Fibroblast of the aortic adventitia (primary cell): Measurements from ENCODE around the gene TMEM31. TPM values are rescaled to one million over a fixed set of nuclear protein-coding genes. Genes with fewer than 3 reads are reported as not detected.
A peak's percentile ranks its signal among the peaks of the same experiment; 100 is the strongest.

Experiments used
- DNase-seq: peaks from one replicate; pipeline ENCODE4 v3.0.0-alpha.2; 2010; ENCODE audit warnings: low read depth
- H3K4me3 ChIP-seq: 2 replicates; pipeline ENCODE4 v1.5.1; 2011; ENCODE audit warnings: low read depth, mild to moderate bottlenecking, control low read depth, low read length, moderate library complexity
- CTCF ChIP-seq: IDR thresholded peaks from 2 replicates; pipeline ENCODE4 v1.5.1; 2011; ENCODE audit warnings: mild to moderate bottlenecking, low read length, control low read depth, inconsistent platforms; ENCODE audit not compliant: insufficient read depth
- total RNA-seq: library from RNA; depleted of rRNA; stranded (reverse); fragments of >200 nt; gene quantifications from 2 replicates; pipeline ENCODE4 v1.2.3, GENCODE V29; 2012; ENCODE audit warnings: low replicate concordance

Gene TMEM31
- total RNA-seq, 1 donor, result not detected

DNA sequence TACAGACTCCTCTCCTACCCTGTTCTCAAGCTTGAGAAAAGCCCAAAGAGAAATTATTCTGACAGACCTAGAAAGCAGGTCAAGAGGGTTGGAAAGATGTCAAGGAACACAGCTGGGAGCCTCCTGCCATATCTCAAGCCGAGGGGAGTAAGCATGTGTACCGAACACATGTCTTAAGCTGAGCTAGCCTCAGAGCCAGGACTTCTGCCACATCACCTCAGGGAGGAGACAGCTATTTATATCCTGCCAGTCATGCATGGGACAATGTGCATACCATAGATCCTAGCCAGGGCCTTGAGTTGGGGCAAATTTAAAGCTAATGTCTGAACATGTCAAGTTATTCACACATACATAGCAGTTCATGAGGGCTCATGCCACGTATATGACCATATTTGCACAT is 11.8 kb downstream of the TMEM31 start:
- TF ChIP-seq CTCF, result no peak
- no peak overlapping the region for H3K4me3 ChIP-seq
- DNase-seq, result peak; percentile 54

GRCh38 chrX:103726477-103726876 is 15.8 kb downstream of the TMEM31 start:
- DNase-seq, result no peak
- TF ChIP-seq CTCF, result no peak
- H3K4me3 ChIP-seq, result no peak overlapping the region

DNA sequence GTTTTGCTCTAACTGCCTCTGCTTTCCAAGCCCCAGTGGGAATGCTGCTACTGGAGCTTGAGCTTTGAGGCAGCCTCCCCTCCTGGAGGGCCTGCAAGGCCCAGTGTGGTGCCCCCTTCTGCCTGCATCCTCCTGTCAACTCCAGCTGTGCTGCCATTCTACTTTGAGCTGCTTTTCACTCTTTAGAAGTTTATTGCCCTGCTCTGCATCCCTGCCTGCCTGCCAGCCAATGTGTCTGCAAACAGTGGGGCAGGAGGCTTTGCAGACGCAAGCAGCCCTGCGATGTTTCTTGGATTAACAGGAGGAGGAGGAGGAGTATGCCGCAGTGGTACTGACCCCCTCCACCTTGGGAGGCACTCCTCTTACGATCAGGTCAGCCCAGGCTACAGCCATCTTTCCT is 16.4 kb downstream of the TMEM31 start:
- no peak for DNase-seq
- no peak overlapping the region for H3K4me3 ChIP-seq
- TF ChIP-seq CTCF, result no peak

GRCh38 chrX:103729015-103729414 is 18.3 kb downstream of the TMEM31 start:
- DNase-seq, result no peak
- no peak for TF ChIP-seq CTCF
- no peak overlapping the region for H3K4me3 ChIP-seq

DNA sequence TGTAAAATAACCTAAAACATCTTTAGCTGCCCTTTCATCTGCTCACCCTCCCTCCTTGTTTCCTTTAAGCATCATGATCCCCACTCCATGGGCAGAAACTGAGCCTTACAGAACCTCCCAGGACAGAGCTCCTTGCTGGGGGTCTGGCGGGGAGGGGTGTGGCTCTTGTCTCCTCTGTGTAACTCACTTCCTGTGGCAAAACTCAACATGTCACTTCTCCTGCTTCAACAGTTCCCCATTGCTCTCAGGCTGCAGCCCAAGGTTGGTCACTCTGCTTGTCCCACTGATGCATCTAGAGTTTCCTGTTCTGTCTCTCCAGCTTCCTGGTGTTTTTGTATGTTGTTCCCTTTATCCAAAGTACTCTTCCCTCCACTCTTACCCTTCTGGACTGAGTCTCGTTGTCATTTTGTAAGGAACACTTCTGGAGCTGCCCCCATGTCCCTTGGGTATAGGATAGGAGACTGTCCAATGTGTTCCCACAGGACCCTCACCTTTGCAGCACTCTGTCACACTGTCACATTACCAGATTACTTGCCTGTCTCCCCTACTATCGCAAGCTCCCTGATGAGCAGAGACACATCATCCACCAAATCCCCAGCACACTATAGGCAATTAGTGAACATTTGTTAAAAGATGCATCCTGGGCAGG is 19.6 kb downstream of the TMEM31 start:
- no peak overlapping the region for H3K4me3 ChIP-seq
- DNase-seq, result no peak
- TF ChIP-seq CTCF, result no peak

DNA sequence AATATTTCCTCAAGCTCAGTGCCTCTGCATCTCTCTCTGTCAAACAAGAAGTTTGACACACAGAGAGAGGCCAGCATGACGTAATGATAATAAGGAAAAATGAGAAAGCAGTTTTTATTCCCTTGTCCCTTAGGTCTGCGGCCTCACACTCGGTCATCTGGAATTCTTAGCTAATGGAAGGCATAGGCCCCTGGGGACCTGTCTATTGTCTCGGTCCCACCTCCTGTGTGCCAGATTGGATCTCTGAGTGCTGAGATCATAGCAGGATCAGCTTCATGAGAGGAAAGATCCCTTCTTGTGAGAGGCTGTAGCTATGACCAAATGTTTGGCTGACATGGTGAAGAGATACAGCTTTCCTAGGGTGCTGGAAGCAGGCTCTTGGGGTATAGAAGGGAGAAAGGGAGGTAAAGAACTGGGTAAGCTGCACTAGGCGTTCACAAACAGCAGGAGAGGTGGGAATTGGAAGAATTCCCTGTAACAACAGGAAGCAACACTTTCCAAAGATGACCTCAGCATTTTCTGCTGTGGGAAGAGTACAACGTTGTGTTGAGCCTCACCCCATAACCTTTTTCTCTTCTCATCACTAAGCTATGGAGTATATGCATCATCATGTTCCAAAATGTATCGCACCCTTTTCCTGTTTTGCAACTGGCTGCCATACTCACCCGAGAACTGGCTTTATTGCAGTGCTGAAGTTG is 20.2 kb downstream of the TMEM31 start:
- no peak overlapping the region for H3K4me3 ChIP-seq
- peak; percentile 87 for DNase-seq
- TF ChIP-seq CTCF, result no peak
